Measurements from ENCODE around the gene GPR132.

DNA sequence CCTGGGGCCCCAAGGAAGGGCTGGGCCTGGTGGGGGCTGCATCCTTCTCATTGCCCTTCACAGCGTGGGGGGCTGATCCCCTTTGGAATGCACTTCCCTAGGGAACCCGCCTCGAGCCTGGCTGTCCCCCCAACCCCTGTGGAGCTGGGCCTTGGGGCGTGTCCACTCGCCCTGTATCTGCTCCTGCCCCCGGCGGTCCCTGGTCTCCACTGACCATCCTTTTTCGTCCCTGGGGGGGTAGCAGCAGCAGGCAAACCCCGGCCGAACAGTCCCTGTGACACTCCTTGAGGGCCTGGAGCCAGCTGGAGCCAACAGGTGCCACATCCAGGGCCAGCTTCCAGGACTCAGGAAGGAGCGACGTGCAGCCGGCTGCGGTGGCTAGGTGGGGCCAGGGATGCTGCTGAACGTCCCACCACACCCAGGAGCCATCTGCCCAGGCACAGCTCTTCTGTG is 9.4 kb upstream of the GPR132 start:
- TF ChIP-seq CTCF (optimal IDR thresholded peaks at IDR 0.05 in 1 of 3, IDR thresholded peaks at IDR 0.05 in 1 of 3, conservative IDR thresholded peaks at IDR 0.05 in 1 of 3; ENCODE audit: extremely low read depth in 1 of 3, insufficient read depth in 2 of 3, low read length in 3 of 3): no peak
- TF ChIP-seq EZH2 (IDR thresholded peaks at IDR 0.05; ENCODE audit: low read length): no peak
